Keratinocyte (primary cell): ENCODE measurements around the gene CRABP2. TPM values are rescaled to one million over a fixed set of nuclear protein-coding genes. Genes with fewer than 3 reads are reported as not detected.
A peak's percentile ranks its signal among the peaks of the same experiment; 100 is the strongest.

Source experiments
- DNase-seq: peaks from one replicate; pipeline ENCODE4 v3.0.0-alpha.2; 2011; ENCODE audit warnings: low read depth, missing footprints, low spot score
- FAIRE-seq: peaks from 2 replicates; lab custom pipeline; 2011; peaks lifted over from hg19 to GRCh38; lab: Jason Lieb, UNC
- H2AFZ ChIP-seq: 2 replicates; pipeline ENCODE4 v1.6.0; 2012; ENCODE audit warnings: low read length, control low read depth, inconsistent platforms; ENCODE audit not compliant: control insufficient read depth
- H3K27ac ChIP-seq: 2 replicates; pipeline ENCODE4 v1.5.1; 2011; ENCODE audit warnings: low read length; ENCODE audit not compliant: control insufficient read depth, insufficient read depth
- H3K27me3 ChIP-seq: 3 replicates; pipeline ENCODE4 v1.6.0; 2011; ENCODE audit warnings: low read length; ENCODE audit not compliant: control insufficient read depth, insufficient read depth; ENCODE audit errors: extremely low read depth
- H3K36me3 ChIP-seq, 2 experiments: 2 replicates in 1 of 2; 3 replicates in 1 of 2; pipeline ENCODE4 v1.5.1; 2011; ENCODE audit warnings: low read length in 2 of 2, mild to moderate bottlenecking in 1 of 2; ENCODE audit not compliant: control insufficient read depth in 2 of 2, insufficient read depth in 2 of 2; ENCODE audit errors: extremely low read depth in 1 of 2
- H3K4me1 ChIP-seq: 3 replicates; pipeline ENCODE4 v1.5.1; 2011; ENCODE audit warnings: low read length; ENCODE audit not compliant: control insufficient read depth, insufficient read depth; ENCODE audit errors: extremely low read depth
- H3K4me2 ChIP-seq: 3 replicates; pipeline ENCODE4 v1.6.0; 2011; ENCODE audit warnings: low read depth, low read length; ENCODE audit not compliant: control insufficient read depth, insufficient read depth; ENCODE audit errors: extremely low read depth
- H3K4me3 ChIP-seq, 3 experiments: fragments of 200-600 bp in 1 of 3; sonication (generic) in 1 of 3; 2 replicates in 2 of 3; 3 replicates in 1 of 3; pipeline ENCODE4 v1.5.1; 2011 to 2016; ENCODE audit warnings: low read length in 3 of 3, mild to moderate bottlenecking in 3 of 3, control low read depth in 2 of 3, inconsistent platforms in 1 of 3, low read depth in 1 of 3, mixed read lengths in 1 of 3, mixed run types in 1 of 3, moderate library complexity in 1 of 3; ENCODE audit not compliant: control insufficient read depth in 2 of 3, insufficient read depth in 2 of 3; ENCODE audit errors: extremely low read depth in 1 of 3
- H3K79me2 ChIP-seq: 2 replicates; pipeline ENCODE4 v1.6.0; 2012; ENCODE audit warnings: low read length; ENCODE audit not compliant: control insufficient read depth, insufficient read depth
- H3K9ac ChIP-seq: 3 replicates; pipeline ENCODE4 v1.6.0; 2011; ENCODE audit warnings: low read length; ENCODE audit not compliant: control insufficient read depth, insufficient read depth; ENCODE audit errors: extremely low read depth
- H3K9me1 ChIP-seq: 3 replicates; pipeline ENCODE4 v1.6.0; 2011; ENCODE audit warnings: low read length; ENCODE audit not compliant: control insufficient read depth, insufficient read depth; ENCODE audit errors: extremely low read depth
- H3K9me3 ChIP-seq: 2 replicates; pipeline ENCODE4 v1.5.1; 2012; ENCODE audit warnings: low read depth, low read length; ENCODE audit not compliant: control insufficient read depth
- H4K20me1 ChIP-seq: 3 replicates; pipeline ENCODE4 v1.6.0; 2011; ENCODE audit warnings: low read length; ENCODE audit not compliant: control insufficient read depth, insufficient read depth; ENCODE audit errors: extremely low read depth
- CTCF ChIP-seq, 3 experiments: IDR thresholded peaks in 1 of 3; conservative IDR thresholded peaks in 1 of 3; optimal IDR thresholded peaks in 1 of 3; 2 replicates in 2 of 3; 3 replicates in 1 of 3; pipeline versions ENCODE3 to v1.5.1; 2011; ENCODE audit warnings: low read length in 3 of 3, mild to moderate bottlenecking in 3 of 3, moderate library complexity in 2 of 3, control low read depth in 1 of 3, inconsistent platforms in 1 of 3; ENCODE audit not compliant: insufficient read depth in 2 of 3; ENCODE audit errors: extremely low read depth in 1 of 3
- EZH2 ChIP-seq: IDR thresholded peaks from one replicate; pipeline ENCODE4 v1.6.1; 2012; ENCODE audit warnings: inconsistent platforms, mild to moderate bottlenecking, low read length, moderate library complexity
- dilution Hi-C: fragments of 300-500 bp; cut with MboI; formaldehyde crosslinking; loops from one replicate; pipeline ENCODE4 v1.7.0; 2020; ENCODE audit warnings: low sequenced_read_pairs; ENCODE audit not compliant: extremely low pct_ligation_motif_present
- polyA plus RNA-seq, 5 experiments: library from polyadenylated mRNA; depleted of rRNA in 3 of 5; stranded (reverse) in 3 of 5; stranded (forward) in 1 of 5; unstranded in 1 of 5; fragments of >200 nt; gene quantifications; 1 replicate in 1 of 5; 2 replicates in 3 of 5; 3 replicates in 1 of 5; pipeline versions ENCODE4 v1.2.1 to v1.2.3, GENCODE V29; 2011 to 2012; ENCODE audit warnings: missing spikeins in 2 of 5, low read depth in 1 of 5, low replicate concordance in 1 of 5

CRABP2 gene
- polyA plus RNA-seq, 1 donor (not counting 4 experiments of a cell fraction or from before 2014, with no cell fraction given), result 8.4 TPM

- Histone ChIP-seq H2AFZ (no peak overlapping the region), H3K36me3 (no peaks in the 10 kb centered on the region), H3K27me3 (peaks cover 71% of the 10 kb centered on the region), H3K4me1 (peaks cover 6% of the 10 kb centered on the region), H3K27ac (no peak overlapping the region), H3K79me2 (no peaks in the 10 kb centered on the region), H3K9me1 (no peaks in the 10 kb centered on the region), H3K9ac (no peak overlapping the region), H4K20me1 (no peaks in the 10 kb centered on the region), H3K4me2 (no peak overlapping the region), H3K4me3 (no peak overlapping the region), H3K9me3 (no peaks in the 10 kb centered on the region)
- no peak for FAIRE-seq
- dilution Hi-C loops, result no loop called here
- TF ChIP-seq EZH2 (peak; percentile 8), CTCF (optimal IDR thresholded peaks at IDR 0.05 in 1 of 3, IDR thresholded peaks at IDR 0.05 in 1 of 3, conservative IDR thresholded peaks at IDR 0.05 in 1 of 3; ENCODE audit: extremely low read depth in 1 of 3, insufficient read depth in 2 of 3, low read length in 3 of 3) (no peak)
- DNase-seq, result no peak
Observed at GRCh38 chr1:156676114-156676819, 29.1 kb downstream of the CRABP2 start.

DNA sequence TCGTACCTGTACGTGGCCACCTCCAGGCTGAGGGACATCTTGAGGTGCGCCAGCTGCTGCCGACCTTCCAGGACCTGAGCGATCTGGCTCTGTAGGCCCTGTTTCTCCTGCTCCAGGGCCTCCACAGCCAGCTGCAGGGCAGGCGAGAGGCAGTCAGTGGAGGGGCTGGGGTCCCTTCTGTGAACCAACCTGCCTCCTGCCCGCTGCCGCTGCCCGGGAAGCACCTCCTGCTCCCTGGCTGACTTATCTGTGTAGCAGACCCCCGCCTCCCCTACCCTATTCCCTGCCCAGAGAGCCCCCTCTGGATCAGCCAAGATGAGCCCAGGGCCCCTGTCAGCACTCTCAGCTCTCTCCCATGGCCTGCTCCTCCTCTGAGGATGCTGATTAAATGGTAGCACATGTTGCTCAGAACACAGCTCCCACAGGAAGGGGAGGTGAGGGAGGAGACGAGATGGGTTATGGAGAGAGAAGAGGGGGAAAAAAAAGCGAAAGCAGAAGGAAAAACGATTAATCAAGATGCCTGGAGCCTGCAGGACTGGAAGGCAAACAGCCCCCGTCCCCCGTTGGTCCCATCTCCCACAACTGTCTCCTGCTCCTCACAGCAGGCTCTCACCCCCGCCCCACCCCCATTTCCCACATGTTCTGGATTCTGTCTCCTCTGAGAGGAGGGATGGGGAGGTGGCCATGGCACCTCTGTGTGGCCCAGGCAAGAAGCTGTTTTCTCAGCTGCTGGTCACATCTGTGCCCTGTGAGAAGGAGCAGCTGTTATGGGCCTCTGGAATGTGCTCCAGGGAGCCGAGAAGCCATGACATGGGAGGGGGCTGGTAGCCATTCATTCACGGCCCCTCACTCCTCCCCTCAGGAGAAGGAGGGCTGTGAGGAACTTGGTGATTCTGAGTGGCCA lies 29.9 kb downstream of the CRABP2 start:
- no peak for FAIRE-seq
- Histone ChIP-seq H2AFZ (no peak overlapping the region), H3K9me1 (no peaks in the 10 kb centered on the region), H3K4me2 (no peak overlapping the region), H3K9me3 (no peaks in the 10 kb centered on the region), H4K20me1 (no peaks in the 10 kb centered on the region), H3K27ac (no peak overlapping the region), H3K79me2 (no peaks in the 10 kb centered on the region), H3K4me3 (no peak overlapping the region), H3K9ac (no peak overlapping the region), H3K27me3 (peaks cover 75% of the 10 kb centered on the region), H3K4me1 (peaks cover 6% of the 10 kb centered on the region), H3K36me3 (no peaks in the 10 kb centered on the region)
- dilution Hi-C loops, result no loop called here
- no peak for DNase-seq
- TF ChIP-seq EZH2 (no peak), CTCF (optimal IDR thresholded peaks at IDR 0.05 in 1 of 3, IDR thresholded peaks at IDR 0.05 in 1 of 3, conservative IDR thresholded peaks at IDR 0.05 in 1 of 3; ENCODE audit: extremely low read depth in 1 of 3, insufficient read depth in 2 of 3, low read length in 3 of 3) (no peak)
